SK-N-SH (cell line): ENCODE measurements around the gene TMEM106C. TPM values are rescaled to one million over a fixed set of nuclear protein-coding genes. Genes with fewer than 3 reads are reported as not detected.

Experiments
- CTCF ChIA-PET: fragments of 300-600, 350-600 bp; formaldehyde crosslinking; extraction: SDS; loops from one replicate; lab custom pipeline; 2021; lab: Yijun Ruan, JAX
- POLR2A ChIA-PET: fragments of 350-600 bp; sonication (Branson Sonifier 250); formaldehyde crosslinking; extraction: SDS; loops from one replicate; lab custom pipeline; 2020; ENCODE audit warnings: antibody characterized with exemption, inconsistent platforms; lab: Yijun Ruan, JAX
- DNase-seq: peaks from one replicate; pipeline ENCODE4 v3.0.0; 2012
- H2AFZ ChIP-seq: fragments of 200-600 bp; sonication (generic); 2 replicates; pipeline ENCODE4 v1.8.1; 2016; ENCODE audit warnings: antibody characterized with exemption, mild to moderate bottlenecking, low read depth
- H3F3A ChIP-seq: fragments of 200-600 bp; sonication (generic); replicated peaks from 2 replicates; pipeline ENCODE3; 2016; ENCODE audit warnings: antibody characterized with exemption, mild to moderate bottlenecking; ENCODE audit not compliant: insufficient read depth
- H3K27ac ChIP-seq, 2 experiments: fragments of 200-500 bp in 1 of 2; fragments of 200-600 bp in 1 of 2; sonication (Bioruptor generic) in 1 of 2; sonication (generic), shearing (Covaris generic) in 1 of 2; 2 replicates each; pipeline versions ENCODE4 v1.5.1 to v1.6.1; 2014 to 2016; ENCODE audit warnings: low read depth in 2 of 2, inconsistent platforms in 1 of 2, low read length in 1 of 2, mild to moderate bottlenecking in 1 of 2, mixed read lengths in 1 of 2
- H3K27me3 ChIP-seq: fragments of 200-600 bp; sonication (generic), shearing (Covaris generic); 2 replicates; pipeline ENCODE4 v1.6.1; 2016; ENCODE audit warnings: mixed run types; ENCODE audit not compliant: insufficient read depth
- H3K36me3 ChIP-seq, 2 experiments: fragments of 200-500 bp in 1 of 2; fragments of 200-600 bp in 1 of 2; sonication (Bioruptor generic) in 1 of 2; sonication (generic) in 1 of 2; replicated peaks in 1 of 2; 2 replicates each; pipeline versions ENCODE3 to v1.5.1; 2014 to 2016; ENCODE audit warnings: low read length in 1 of 2, mild to moderate bottlenecking in 1 of 2; ENCODE audit not compliant: insufficient read depth in 2 of 2, control insufficient read depth in 1 of 2
- H3K4me1 ChIP-seq, 2 experiments: fragments of 200-500 bp in 1 of 2; fragments of 200-600 bp in 1 of 2; sonication (Bioruptor generic) in 1 of 2; sonication (generic), shearing (Covaris generic) in 1 of 2; 2 replicates each; pipeline versions ENCODE4 v1.5.1 to v1.6.1; 2014 to 2016; ENCODE audit warnings: low read depth in 1 of 2, low read length in 1 of 2, mixed run types in 1 of 2; ENCODE audit not compliant: insufficient read depth in 2 of 2, control insufficient read depth in 1 of 2
- H3K4me2 ChIP-seq: fragments of 200-600 bp; sonication (generic), shearing (Covaris generic); 2 replicates; pipeline ENCODE4 v1.6.1; 2017; ENCODE audit warnings: mixed run types
- H3K4me3 ChIP-seq, 2 experiments: fragments of 200-500 bp in 1 of 2; fragments of 200-600 bp in 1 of 2; sonication (Bioruptor generic) in 1 of 2; sonication (generic), shearing (Covaris generic) in 1 of 2; 2 replicates each; pipeline versions ENCODE4 v1.5.1 to v1.8.1; 2014 to 2016; ENCODE audit warnings: low read depth in 2 of 2, inconsistent platforms in 1 of 2, low read length in 1 of 2, mild to moderate bottlenecking in 1 of 2, mixed read lengths in 1 of 2, moderate library complexity in 1 of 2
- H3K79me2 ChIP-seq: fragments of 200-600 bp; sonication (generic); 2 replicates; pipeline ENCODE4 v1.8.1; 2017; ENCODE audit warnings: mild to moderate bottlenecking; ENCODE audit not compliant: insufficient read depth
- H3K9ac ChIP-seq: fragments of 200-600 bp; sonication (generic); 2 replicates; pipeline ENCODE4 v1.6.1; 2017; ENCODE audit warnings: mixed run types
- H3K9me2 ChIP-seq: fragments of 200-600 bp; sonication (generic); 2 replicates; pipeline ENCODE4 v1.6.1; 2017; ENCODE audit warnings: mixed run types
- H3K9me3 ChIP-seq: fragments of 200-600 bp; sonication (generic); 2 replicates; pipeline ENCODE4 v1.6.1; 2017; ENCODE audit warnings: mixed run types, mild to moderate bottlenecking, moderate library complexity
- H4K20me1 ChIP-seq: fragments of 200-600 bp; sonication (generic); 2 replicates; pipeline ENCODE4 v1.6.1; 2017; ENCODE audit warnings: mild to moderate bottlenecking, mixed run types; ENCODE audit not compliant: insufficient read depth
- CHD2 ChIP-seq: fragments of 150-350 bp; IDR thresholded peaks from 2 replicates; pipeline ENCODE4 v1.6.1; 2018; ENCODE audit warnings: low read length; ENCODE audit not compliant: partially characterized antibody
- CTCF ChIP-seq: fragments of 200-600 bp; sonication (generic); IDR thresholded peaks from 2 replicates; pipeline ENCODE4 v1.6.1; 2017; ENCODE audit warnings: antibody characterized with exemption, mild to moderate bottlenecking, moderate library complexity
- ELF1 ChIP-seq: IDR thresholded peaks from 2 replicates; pipeline ENCODE4 v1.4.0; 2012
- EP300 ChIP-seq, 2 experiments: IDR thresholded peaks; 2 replicates each; pipeline versions ENCODE4 v1.4.0 to v1.6.1; 2012; ENCODE audit warnings: borderline replicate concordance in 1 of 2, low read depth in 1 of 2, low read length in 1 of 2
- GABPA ChIP-seq: IDR thresholded peaks from 2 replicates; pipeline ENCODE4 v1.4.0; 2012; ENCODE audit warnings: low read depth, mild to moderate bottlenecking
- GATA2 ChIP-seq: sonication (generic); formaldehyde crosslinking; IDR thresholded peaks from 2 replicates; pipeline ENCODE4 v1.5.0; 2020; ENCODE audit warnings: mild to moderate bottlenecking, missing genetic modification reagents
- MAX ChIP-seq: IDR thresholded peaks from 2 replicates; pipeline ENCODE4 v1.4.0; 2012; ENCODE audit warnings: low read depth
- POLR2AphosphoS5 ChIP-seq: IDR thresholded peaks from 2 replicates; pipeline ENCODE4 v1.6.1; 2012; ENCODE audit warnings: low read depth, low read length
- REST ChIP-seq: IDR thresholded peaks from 2 replicates; pipeline ENCODE4 v1.6.1; 2012; ENCODE audit warnings: mild to moderate bottlenecking, low read depth, low read length, moderate library complexity
- RXRA ChIP-seq: IDR thresholded peaks from 2 replicates; pipeline ENCODE4 v1.4.0; 2012; ENCODE audit warnings: low read depth, mild to moderate bottlenecking, borderline replicate concordance
- USF2 ChIP-seq: fragments of 150-350 bp; IDR thresholded peaks from 2 replicates; pipeline ENCODE4 v1.6.1; 2017; ENCODE audit warnings: antibody characterized with exemption, low read length, low read depth, borderline replicate concordance
- whole genome bisulfite sequencing: methylation state at CpG from one replicate; pipeline ENCODE4 v1.1.6; 2017; ENCODE audit warnings: low lambda C conversion rate; 5-methylcytosine and 5-hydroxymethylcytosine counted together
- polyA plus RNA-seq, 3 experiments: library from polyadenylated mRNA; depleted of rRNA; stranded (reverse); fragments of >200 nt; gene quantifications; 2 replicates each; pipeline ENCODE4 v1.2.3, GENCODE V29; 2012

The TMEM106C gene
- polyA plus RNA-seq, 1 of the 3 experiments (the other 2 are of a cell fraction): 133 TPM

- Histone ChIP-seq H3K79me2 (no peaks in the 10 kb centered on the region), H3F3A (no peaks in the 10 kb centered on the region), H2AFZ (no peak overlapping the region), H3K9ac (no peak overlapping the region), H3K27ac (no peak overlapping the region; a peak in 1 of 4 replicates), H4K20me1 (no peaks in the 10 kb centered on the region), H3K9me3 (no peaks in the 10 kb centered on the region), H3K4me2 (no peak overlapping the region), H3K4me1 (peaks cover 0 to 15% of the 10 kb centered on the region in 2 experiments; a peak in 1 of 4 replicates), H3K27me3 (peaks cover 5% of the 10 kb centered on the region; the same call in 1 of the 2 replicates), H3K9me2 (no peaks in the 10 kb centered on the region), H3K36me3 (no peaks in the 10 kb centered on the region), H3K4me3 (no peak overlapping the region)
- POLR2A ChIA-PET: no interaction called here
- no peak for TF ChIP-seq USF2
- TF ChIP-seq CHD2: peak; percentile 18
- TF ChIP-seq GATA2 (CRISPR knock-in tag): 0 out of 2 replicates have a peak, but pooled peaks have one; percentile 20
- TF ChIP-seq POLR2AphosphoS5: no peak
- no peak for TF ChIP-seq GABPA
- TF ChIP-seq REST: peak; percentile 48; the same call in 1 of the 2 replicates
- no peak for TF ChIP-seq MAX
- TF ChIP-seq EP300 (IDR thresholded peaks at IDR 0.05; ENCODE audit: borderline replicate concordance in 1 of 2, low read depth in 1 of 2, low read length in 1 of 2): 0 out of 4 replicates have a peak, but pooled peaks of 1 of the 2 experiments have one; percentile 20
- peak; percentile 63 for DNase-seq
- 49% methylated on average over 6 of the region's 8 CpGs for WGBS
- CTCF ChIA-PET: interaction anchor here (0.7 to 7.1 kb wide), 13 partner anchors 12 to 238 kb away, joined by 3 to 89 read pairs (median 5); partner anchors contain the start of genes CCDC184, TMEM106C and VDR
Measured at GRCh38 chr12:47950856-47951468, 12.4 kb upstream of the TMEM106C start.

- WGBS: 84% methylated on average over 7 of the region's 8 CpGs
- Histone ChIP-seq H2AFZ (no peak overlapping the region), H3K79me2 (no peaks in the 10 kb centered on the region), H3K9me3 (no peaks in the 10 kb centered on the region), H3K27me3 (peaks cover 5% of the 10 kb centered on the region; the same call in 1 of the 2 replicates), H3K9ac (no peak overlapping the region), H3F3A (no peaks in the 10 kb centered on the region), H4K20me1 (no peaks in the 10 kb centered on the region), H3K36me3 (no peaks in the 10 kb centered on the region), H3K4me1 (peaks cover 0 to 12% of the 10 kb centered on the region in 2 experiments; a peak in 1 of 4 replicates), H3K27ac (no peak overlapping the region), H3K4me3 (no peak overlapping the region), H3K9me2 (no peaks in the 10 kb centered on the region), H3K4me2 (no peak overlapping the region)
- CTCF ChIA-PET: interaction anchor here (0.7 to 7.1 kb wide), 3 partner anchors 9 to 117 kb away, joined by 3 to 89 read pairs (median 4); partner anchors contain the start of gene TMEM106C
- no peak for DNase-seq
- POLR2A ChIA-PET: interaction anchor here (1.0 kb wide), 1 partner anchor 63 kb away, joined by 3 read pairs; no protein-coding TSS in a partner anchor
- no peak for TF ChIP-seq USF2
- TF ChIP-seq RXRA: no peak
- TF ChIP-seq ELF1: no peak
- no peak for TF ChIP-seq REST
- no peak for TF ChIP-seq CTCF
Measured at GRCh38 chr12:47954058-47954457, 9.3 kb upstream of the TMEM106C start.
